Retinal pigment epithelial cell (primary cell): Measurements from ENCODE around the gene U2AF2.

Experiments used
- DNase-seq: peaks from one replicate; pipeline ENCODE4 v3.0.0-alpha.2; 2010; ENCODE audit warnings: low read depth
- H3K4me3 ChIP-seq: 2 replicates; pipeline ENCODE4 v1.5.1; 2011; ENCODE audit warnings: mild to moderate bottlenecking, low read length, control low read depth, moderate library complexity
- CTCF ChIP-seq: conservative IDR thresholded peaks from 2 replicates; pipeline ENCODE4 v1.5.1; 2011; ENCODE audit warnings: low read depth, low read length, control low read depth, inconsistent platforms

Gene U2AF2

GRCh38 chr19:55694656-55695491 lies 40.0 kb downstream of the U2AF2 start:
- TF ChIP-seq CTCF: no peak
- DNase-seq: no peak
- no peak overlapping the region for H3K4me3 ChIP-seq

- H3K4me3 ChIP-seq: no peak overlapping the region
- no peak for TF ChIP-seq CTCF
- no peak for DNase-seq
These were observed 40.9 kb downstream of the U2AF2 start for GRCh38 chr19:55695511-55696290.

GRCh38 chr19:55696301-55697068 lies 41.6 kb downstream of the U2AF2 start:
- no peak overlapping the region for H3K4me3 ChIP-seq
- no peak for DNase-seq
- no peak for TF ChIP-seq CTCF

- DNase-seq: no peak
- no peak overlapping the region for H3K4me3 ChIP-seq
- TF ChIP-seq CTCF: no peak
These were observed 42.2 kb downstream of the U2AF2 start for GRCh38 chr19:55697069-55697440.

GRCh38 chr19:55697698-55698097 lies 42.9 kb downstream of the U2AF2 start:
- DNase-seq: no peak
- no peak overlapping the region for H3K4me3 ChIP-seq
- no peak for TF ChIP-seq CTCF

- no peak overlapping the region for H3K4me3 ChIP-seq
- TF ChIP-seq CTCF: no peak
- DNase-seq: no peak
These were observed 43.4 kb downstream of the U2AF2 start for GRCh38 chr19:55698256-55698655.
